Progenitor cell of endocrine pancreas (in vitro differentiated cells): ENCODE data around the gene SCAP. TPM values are rescaled to one million over a fixed set of nuclear protein-coding genes. Genes with fewer than 3 reads are reported as not detected.

ENCODE experiments used
- DNase-seq: peaks from one replicate; pipeline ENCODE4 v3.0.0; 2021; ENCODE audit warnings: low spot score; ENCODE audit not compliant: unreplicated experiment
- H3K27ac Mint-ChIP-seq: 2 replicates; pipeline ENCODE4 v1.8.0; 2021; ENCODE audit warnings: mild to moderate bottlenecking, moderate library complexity, mixed read lengths
- H3K27me3 Mint-ChIP-seq: 2 replicates; pipeline ENCODE4 v1.8.0; 2021; ENCODE audit warnings: mixed read lengths
- H3K36me3 Mint-ChIP-seq: 2 replicates; pipeline ENCODE4 v1.8.0; 2022; ENCODE audit warnings: mixed read lengths; ENCODE audit not compliant: insufficient read depth
- H3K4me1 Mint-ChIP-seq: 2 replicates; pipeline ENCODE4 v1.8.0; 2021; ENCODE audit warnings: low read depth, mixed read lengths
- H3K4me3 Mint-ChIP-seq: 2 replicates; pipeline ENCODE4 v1.8.0; 2021; ENCODE audit warnings: low read depth, mild to moderate bottlenecking, moderate library complexity, mixed read lengths
- H3K9me3 Mint-ChIP-seq: 2 replicates; pipeline ENCODE4 v1.8.0; 2021; ENCODE audit warnings: low read depth, mixed read lengths
- total RNA-seq: library from RNA; stranded (reverse); gene quantifications from 2 replicates; pipeline ENCODE4 v1.2.1, GENCODE V29; 2021
- TF ChIP-seq, protein P1 (sequence below): fragments of 200-600 bp; sonication (generic); IDR thresholded peaks from one replicate; pipeline ENCODE4 v1.5.0; 2021; ENCODE audit warnings: antibody characterized with exemption, mild to moderate bottlenecking; ENCODE audit not compliant: unreplicated experiment

The SCAP gene
- total RNA-seq, 1 donor from 2014 or later = 140 TPM

DNA sequence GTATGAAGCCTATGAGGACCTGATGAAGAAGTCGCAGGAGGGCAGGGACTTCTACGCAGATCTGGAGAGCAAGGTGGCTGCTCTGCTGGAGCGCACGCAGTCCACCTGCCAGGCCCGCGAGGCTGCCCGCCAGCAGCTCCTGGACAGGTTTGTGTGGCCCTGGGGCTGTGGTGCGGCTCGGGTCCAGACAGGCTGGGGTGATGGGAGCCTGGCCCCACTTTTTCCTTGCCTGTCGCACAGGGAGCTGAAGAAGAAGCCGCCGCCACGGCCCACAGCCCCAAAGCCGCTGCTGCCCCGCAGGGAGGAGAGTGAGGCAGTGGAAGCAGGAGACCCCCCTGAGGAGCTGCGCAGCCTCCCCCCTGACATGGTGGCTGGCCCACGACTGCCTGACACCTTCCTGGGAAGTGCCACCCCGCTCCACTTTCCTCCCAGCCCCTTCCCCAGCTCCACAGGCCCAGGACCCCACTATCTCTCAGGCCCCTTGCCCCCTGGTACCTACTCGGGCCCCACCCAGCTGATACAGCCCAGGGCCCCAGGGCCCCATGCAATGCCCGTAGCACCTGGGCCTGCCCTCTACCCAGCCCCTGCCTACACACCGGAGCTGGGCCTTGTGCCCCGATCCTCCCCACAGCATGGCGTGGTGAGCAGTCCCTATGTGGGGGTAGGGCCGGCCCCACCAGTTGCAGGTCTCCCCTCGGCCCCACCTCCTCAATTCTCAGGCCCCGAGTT lies 65.9 kb downstream of the SCAP start:
- H3K27ac Mint-ChIP-seq = no peak overlapping the region
- no peak overlapping the region for H3K4me3 Mint-ChIP-seq
- no peaks in the 10 kb centered on the region for H3K27me3 Mint-ChIP-seq
- H3K4me1 Mint-ChIP-seq = no peaks in the 10 kb centered on the region
- TF ChIP-seq, protein P1, sequence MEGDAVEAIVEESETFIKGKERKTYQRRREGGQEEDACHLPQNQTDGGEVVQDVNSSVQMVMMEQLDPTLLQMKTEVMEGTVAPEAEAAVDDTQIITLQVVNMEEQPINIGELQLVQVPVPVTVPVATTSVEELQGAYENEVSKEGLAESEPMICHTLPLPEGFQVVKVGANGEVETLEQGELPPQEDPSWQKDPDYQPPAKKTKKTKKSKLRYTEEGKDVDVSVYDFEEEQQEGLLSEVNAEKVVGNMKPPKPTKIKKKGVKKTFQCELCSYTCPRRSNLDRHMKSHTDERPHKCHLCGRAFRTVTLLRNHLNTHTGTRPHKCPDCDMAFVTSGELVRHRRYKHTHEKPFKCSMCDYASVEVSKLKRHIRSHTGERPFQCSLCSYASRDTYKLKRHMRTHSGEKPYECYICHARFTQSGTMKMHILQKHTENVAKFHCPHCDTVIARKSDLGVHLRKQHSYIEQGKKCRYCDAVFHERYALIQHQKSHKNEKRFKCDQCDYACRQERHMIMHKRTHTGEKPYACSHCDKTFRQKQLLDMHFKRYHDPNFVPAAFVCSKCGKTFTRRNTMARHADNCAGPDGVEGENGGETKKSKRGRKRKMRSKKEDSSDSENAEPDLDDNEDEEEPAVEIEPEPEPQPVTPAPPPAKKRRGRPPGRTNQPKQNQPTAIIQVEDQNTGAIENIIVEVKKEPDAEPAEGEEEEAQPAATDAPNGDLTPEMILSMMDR = no peak
- no peaks in the 10 kb centered on the region for H3K9me3 Mint-ChIP-seq
- H3K36me3 Mint-ChIP-seq = peaks cover 9% of the 10 kb centered on the region
- no peak for DNase-seq

DNA sequence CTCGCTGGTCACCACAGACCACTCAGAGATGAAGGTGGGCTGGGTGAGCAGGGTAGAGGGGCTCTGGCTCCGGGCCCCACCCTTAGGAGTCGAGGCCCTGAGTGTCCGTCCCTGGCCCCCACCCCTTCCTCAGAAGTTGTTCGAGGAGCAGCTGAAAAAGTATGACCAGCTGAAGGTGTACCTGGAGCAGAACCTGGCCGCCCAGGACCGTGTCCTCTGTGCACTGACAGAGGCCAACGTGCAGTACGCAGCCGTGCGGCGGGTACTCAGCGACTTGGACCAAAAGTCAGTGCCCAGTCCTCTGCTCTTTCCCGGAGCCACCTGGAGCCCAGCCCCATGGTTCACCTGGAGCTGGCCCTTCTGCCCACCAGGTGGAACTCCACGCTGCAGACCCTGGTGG lies 66.5 kb downstream of the SCAP start:
- no peaks in the 10 kb centered on the region for H3K4me1 Mint-ChIP-seq
- TF ChIP-seq, protein P1 = no peak
- H3K36me3 Mint-ChIP-seq = peaks cover 9% of the 10 kb centered on the region
- no peaks in the 10 kb centered on the region for H3K9me3 Mint-ChIP-seq
- no peaks in the 10 kb centered on the region for H3K27me3 Mint-ChIP-seq
- no peak for DNase-seq
- H3K27ac Mint-ChIP-seq = no peak overlapping the region
- H3K4me3 Mint-ChIP-seq = no peak overlapping the region

DNA sequence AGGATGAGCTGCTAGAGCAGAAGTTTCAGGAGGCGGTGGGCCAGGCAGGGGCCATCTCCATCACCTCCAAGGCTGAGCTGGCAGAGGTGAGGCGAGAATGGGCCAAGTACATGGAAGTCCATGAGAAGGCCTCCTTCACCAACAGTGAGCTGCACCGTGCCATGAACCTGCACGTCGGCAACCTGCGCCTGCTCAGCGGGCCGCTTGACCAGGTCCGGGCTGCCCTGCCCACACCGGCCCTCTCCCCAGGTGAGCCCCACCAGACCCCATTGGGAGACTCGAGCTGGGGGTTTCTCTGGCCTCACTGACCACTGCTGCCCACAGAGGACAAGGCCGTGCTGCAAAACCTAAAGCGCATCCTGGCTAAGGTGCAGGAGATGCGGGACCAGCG lies 66.9 kb downstream of the SCAP start:
- H3K27ac Mint-ChIP-seq = no peak overlapping the region
- peaks cover 9% of the 10 kb centered on the region for H3K36me3 Mint-ChIP-seq
- no peaks in the 10 kb centered on the region for H3K4me1 Mint-ChIP-seq
- H3K27me3 Mint-ChIP-seq = no peaks in the 10 kb centered on the region
- no peak overlapping the region for H3K4me3 Mint-ChIP-seq
- H3K9me3 Mint-ChIP-seq = no peaks in the 10 kb centered on the region
- DNase-seq = no peak
- TF ChIP-seq, protein P1 = no peak

DNA sequence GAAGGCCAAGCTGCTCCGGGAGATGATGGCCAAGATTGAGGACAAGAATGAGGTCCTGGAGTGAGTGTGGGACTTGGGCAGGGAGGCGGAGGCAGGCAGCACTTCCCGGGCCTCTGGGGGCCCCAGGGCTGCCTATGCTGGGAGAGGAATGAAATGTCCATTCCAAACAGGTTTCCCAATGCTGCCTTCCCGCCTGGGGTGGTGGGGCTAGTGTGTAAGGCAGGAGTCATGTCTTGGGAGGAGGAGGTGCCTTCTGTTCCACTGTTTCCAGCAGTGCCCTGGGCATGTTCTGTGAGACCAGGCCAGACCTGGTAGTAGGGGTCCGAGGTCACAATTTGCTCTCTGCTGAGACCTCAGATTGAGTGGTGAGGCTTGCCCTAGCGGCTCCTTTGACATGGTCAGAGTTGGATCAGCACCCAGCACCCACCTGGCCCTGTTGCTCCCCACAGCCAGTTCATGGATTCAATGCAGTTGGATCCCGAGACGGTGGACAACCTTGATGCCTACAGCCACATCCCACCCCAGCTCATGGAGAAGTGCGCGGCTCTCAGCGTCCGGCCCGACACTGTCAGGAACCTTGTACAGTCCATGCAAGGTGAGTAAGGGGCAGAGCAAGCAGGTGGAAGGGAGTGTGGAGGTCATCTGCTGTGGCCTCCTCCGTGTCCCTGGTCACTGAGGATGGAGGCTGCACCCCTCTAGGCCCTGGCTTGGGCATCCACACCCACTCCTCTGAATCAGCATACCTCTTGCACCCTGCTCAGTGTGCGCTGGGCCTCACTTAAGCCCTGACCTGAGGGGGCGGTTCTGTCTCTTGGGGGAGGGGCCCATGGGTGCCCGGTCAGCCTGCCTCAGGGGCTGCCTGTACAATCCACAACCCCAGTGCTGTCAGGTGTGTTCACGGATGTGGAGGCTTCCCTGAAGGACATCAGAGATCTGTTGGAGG lies 67.6 kb downstream of the SCAP start:
- Mint-ChIP-seq H3K4me3 (no peak overlapping the region), H3K9me3 (no peaks in the 10 kb centered on the region), H3K4me1 (no peaks in the 10 kb centered on the region), H3K27ac (no peak overlapping the region), H3K27me3 (no peaks in the 10 kb centered on the region), H3K36me3 (peaks cover 9% of the 10 kb centered on the region)
- DNase-seq = no peak
- TF ChIP-seq, protein P1 = no peak

- Mint-ChIP-seq H3K27me3 (no peaks in the 10 kb centered on the region), H3K9me3 (no peaks in the 10 kb centered on the region), H3K4me3 (no peak overlapping the region), H3K27ac (no peak overlapping the region), H3K4me1 (no peaks in the 10 kb centered on the region), H3K36me3 (peaks cover 6% of the 10 kb centered on the region)
- TF ChIP-seq, protein P1 = no peak
- DNase-seq = no peak
Measured at GRCh38 chr3:47407237-47407636, 68.5 kb downstream of the SCAP start.
